Astrocyte of the cerebellum (primary cell): ENCODE measurements around the gene ENPP7.

Experiments
- DNase-seq: peaks from one replicate; pipeline ENCODE4 v3.0.0-alpha.2; 2011; ENCODE audit warnings: low read depth
- H3K4me3 ChIP-seq: 2 replicates; pipeline ENCODE4 v1.5.1; 2011; ENCODE audit warnings: mild to moderate bottlenecking, low read depth, low read length, moderate library complexity
- CTCF ChIP-seq: IDR thresholded peaks from 2 replicates; pipeline ENCODE4 v1.5.1; 2012; ENCODE audit warnings: low read length, low read depth, moderate library complexity, mild to moderate bottlenecking; ENCODE audit errors: missing control alignments
- in situ Hi-C: cut with HindIII; loops from 2 replicates; pipeline ENCODE4 v1.10.0; 2017; ENCODE audit warnings: low sequenced_read_pairs

The ENPP7 gene

GRCh38 chr17:79686476-79686875 lies 44.3 kb upstream of the ENPP7 start:
- H3K4me3 ChIP-seq, result no peak overlapping the region
- in situ Hi-C loops, result no loop called here
- no peak for DNase-seq
- no peak for TF ChIP-seq CTCF

DNA sequence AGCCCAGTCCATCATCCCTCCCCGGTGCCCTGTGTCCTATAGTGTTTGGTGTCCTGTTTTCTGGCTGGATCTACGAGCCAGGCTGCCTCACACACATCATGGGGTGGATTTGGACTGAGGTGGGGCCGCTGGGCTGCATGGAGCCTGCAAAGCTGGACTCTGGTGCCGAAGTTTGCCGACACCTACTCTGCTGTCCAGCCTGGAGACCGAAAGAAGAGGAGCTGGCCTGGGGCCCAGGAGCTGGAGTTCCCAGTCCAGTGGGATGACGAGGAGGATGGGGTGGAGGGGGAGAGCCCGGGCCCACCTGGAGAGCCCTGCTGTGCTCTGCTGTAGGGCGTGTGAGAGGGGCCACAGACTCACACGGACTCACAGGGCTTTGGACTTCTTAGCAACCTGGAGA lies 40.3 kb upstream of the ENPP7 start:
- no peak for TF ChIP-seq CTCF
- no peak for DNase-seq
- no peak overlapping the region for H3K4me3 ChIP-seq
- in situ Hi-C loops, result no loop called here

GRCh38 chr17:79690988-79691836 lies 39.5 kb upstream of the ENPP7 start:
- H3K4me3 ChIP-seq, result no peak overlapping the region
- in situ Hi-C loops, result no loop called here
- no peak for DNase-seq
- TF ChIP-seq CTCF, result no peak

- no peak overlapping the region for H3K4me3 ChIP-seq
- no peak for DNase-seq
- no peak for TF ChIP-seq CTCF
- in situ Hi-C loops, result no loop called here
Observed at GRCh38 chr17:79691931-79692330, 38.8 kb upstream of the ENPP7 start.

DNA sequence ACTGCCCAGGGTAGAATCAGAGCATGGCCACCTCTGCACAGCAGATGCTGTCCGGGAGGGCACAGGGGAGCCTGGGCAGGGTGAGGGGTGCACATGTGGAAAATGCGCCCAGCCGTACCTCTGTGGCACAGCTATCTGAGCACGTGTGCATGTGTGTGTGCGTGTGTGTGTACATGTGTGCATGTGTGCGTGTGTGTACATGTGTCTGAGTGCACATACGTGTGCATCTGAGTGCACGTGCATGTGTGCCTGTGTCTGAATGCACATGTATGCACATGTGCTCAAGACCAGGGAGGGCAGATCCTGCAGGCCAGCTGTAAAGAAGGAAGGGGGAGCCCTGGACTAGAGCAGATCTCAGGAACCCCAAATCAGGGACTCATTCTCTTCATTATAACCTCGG lies 37.3 kb upstream of the ENPP7 start:
- in situ Hi-C loops, result no loop called here
- no peak for TF ChIP-seq CTCF

GRCh38 chr17:79695293-79695790 lies 35.4 kb upstream of the ENPP7 start:
- H3K4me3 ChIP-seq, result no peak overlapping the region
- in situ Hi-C loops, result no loop called here

More for the DNA sequence above, 37.3 kb upstream of the ENPP7 start:
- H3K4me3 ChIP-seq, result no peak overlapping the region
- no peak for DNase-seq

More at GRCh38 chr17:79695293-79695790, 35.4 kb upstream of the ENPP7 start:
- no peak for TF ChIP-seq CTCF
- no peak for DNase-seq
